Heart left ventricle (tissue), 13 donors: ENCODE measurements around the gene EMC10.

ENCODE experiments used
- CTCF ChIP-seq, 12 donors: fragments of 200-600 bp; sonication (generic) in 4 of 12; IDR thresholded peaks; one replicate each; pipeline versions ENCODE4 v1.5.0 to v1.8.0; 2018 to 2022; ENCODE audit warnings: antibody characterized with exemption in 12 of 12, mild to moderate bottlenecking in 5 of 12
- POLR2A ChIP-seq, 2 donors: fragments of 450-650 bp; IDR thresholded peaks; one replicate each; pipeline ENCODE4 v1.6.1; 2017; ENCODE audit warnings: antibody characterized with exemption in 2 of 2, mild to moderate bottlenecking in 2 of 2, moderate library complexity in 2 of 2
- donor health status: ischemic (EF 13 %, LVEDD 7.1; RV severe dilation, severe dysfunction).
- donor health status: DM: no; HTN: yes; CAD: no.
- donor health status: DM: no; HTN: no; CAD: no.
- donor health status: ischemic (EF 25% LVEDD 6.9; RV normal size, moderate dysfunction).
- donor health status: ischemic (EF 25% LVEDD 5.7; RV mildly dilated, moderate dysfunction).
- donor health status: ischemic (EF 35%, LVEDD 5.7; RV mildly dilated, moderate dysfunction).
- donor health status: nonischemic (EF 11% LVEDD 7.7; RV severe dilation, severe dysfunction).
- donor health status: DM: yes; HTN: yes; CAD: no.
- donor health status: PGD.
- donor health status: ischemic (EF 29% LVEDD 5.4; RV normal size, mild dysfunction).
- donor health status: nonischemic (EF 23%, LVEDD 6.1; RV moderate dilation, normal function).

- no peak for TF ChIP-seq CTCF (IDR thresholded peaks at IDR 0.05)
- TF ChIP-seq POLR2A (IDR thresholded peaks at IDR 0.05): no peak
Measured at GRCh38 chr19:50534478-50534877, 58.2 kb downstream of the EMC10 start.
